ENCODE measurements around the gene CCDC152. TPM values are rescaled to one million over a fixed set of nuclear protein-coding genes. Genes with fewer than 3 reads are reported as not detected.

Gene CCDC152
- total RNA-seq, 1 experiment from 2014 or later, result not detected

DNA sequence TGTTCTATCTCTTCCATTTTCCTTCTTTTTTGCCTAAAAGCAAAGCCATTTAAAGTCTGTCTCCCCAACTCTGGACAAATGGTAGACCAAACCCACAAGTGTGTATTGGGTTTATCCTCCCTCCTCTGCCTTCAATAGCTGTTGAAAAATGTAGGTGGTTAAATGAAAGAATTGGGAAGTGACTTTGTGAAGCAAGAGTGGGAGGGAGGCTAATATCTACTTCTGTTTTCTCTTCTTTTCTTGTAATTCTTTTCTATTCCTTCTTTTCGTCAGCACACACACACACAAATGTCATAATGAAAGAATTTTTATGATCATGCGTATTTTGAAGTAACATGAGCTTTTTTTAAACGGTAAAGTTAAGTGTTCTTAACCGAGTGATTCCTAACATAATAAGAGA lies 3.8 kb downstream of the CCDC152 start:
- Histone ChIP-seq H3K4me3 (replicated peaks in 1 of 2; ENCODE audit: low read depth in 1 of 2, low read length in 2 of 2) (no peak overlapping the region), H3K4me2 (ENCODE audit: low read length) (no peak overlapping the region), H3K9ac (ENCODE audit: low read length) (no peak overlapping the region), H3K9me3 (ENCODE audit: control insufficient read depth in 1 of 2, insufficient read depth in 1 of 2, low read depth in 1 of 2, low read length in 2 of 2) (no peaks in the 10 kb centered on the region), H3K27ac (ENCODE audit: low read depth, low read length) (no peak overlapping the region), H3K79me2 (ENCODE audit: insufficient read depth, low read length) (no peaks in the 10 kb centered on the region), H3K4me1 (ENCODE audit: control insufficient read depth in 1 of 2, insufficient read depth in 2 of 2, low read length in 2 of 2) (no peaks in the 10 kb centered on the region), H3K9me2 (ENCODE audit: insufficient read depth) (no peaks in the 10 kb centered on the region), H4K20me1 (ENCODE audit: insufficient read depth) (no peaks in the 10 kb centered on the region), H3K27me3 (ENCODE audit: insufficient read depth, low read length) (no peaks in the 10 kb centered on the region), H2AFZ (ENCODE audit: low read depth, low read length, poor library complexity, severe bottlenecking) (no peak overlapping the region), H3K36me3 (ENCODE audit: control insufficient read depth in 1 of 2, insufficient read depth in 2 of 2, low read length in 2 of 2) (no peaks in the 10 kb centered on the region)
- DNase-seq (ENCODE audit: low read depth, low spot score), result no peak
- intact Hi-C loops (cut with micrococcal nuclease), result no loop called here
- ChIA-PET POLR2A (no interaction called here), CTCF (interaction anchor here (1.1 kb wide), 1 partner anchor 13 kb away, joined by 3 read pairs; no protein-coding TSS in a partner anchor), RAD21 (ENCODE audit: low non-redundant PET in 1 of 2, low total read pairs in 2 of 2, uncharacterized antibody in 2 of 2, unreplicated experiment in 2 of 2) (no interaction called here)
- no TSS peak for BruUV-seq (replicated peaks)
- TF ChIP-seq YY1 (IDR thresholded peaks at IDR 0.05; ENCODE audit: extremely low read depth, insufficient replicate concordance, low read depth, low read length) (no peak), POLR2AphosphoS5 (IDR thresholded peaks at IDR 0.05; ENCODE audit: low read depth, low read length) (no peak), ZNF274 (IDR thresholded peaks at IDR 0.05; ENCODE audit: low read depth, low read length) (no peak), EZH2 (IDR thresholded peaks at IDR 0.05) (no peak), EZH2phosphoT487 (IDR thresholded peaks at IDR 0.05; ENCODE audit: borderline replicate concordance) (no peak)
- TF ChIP-seq, protein P1, sequence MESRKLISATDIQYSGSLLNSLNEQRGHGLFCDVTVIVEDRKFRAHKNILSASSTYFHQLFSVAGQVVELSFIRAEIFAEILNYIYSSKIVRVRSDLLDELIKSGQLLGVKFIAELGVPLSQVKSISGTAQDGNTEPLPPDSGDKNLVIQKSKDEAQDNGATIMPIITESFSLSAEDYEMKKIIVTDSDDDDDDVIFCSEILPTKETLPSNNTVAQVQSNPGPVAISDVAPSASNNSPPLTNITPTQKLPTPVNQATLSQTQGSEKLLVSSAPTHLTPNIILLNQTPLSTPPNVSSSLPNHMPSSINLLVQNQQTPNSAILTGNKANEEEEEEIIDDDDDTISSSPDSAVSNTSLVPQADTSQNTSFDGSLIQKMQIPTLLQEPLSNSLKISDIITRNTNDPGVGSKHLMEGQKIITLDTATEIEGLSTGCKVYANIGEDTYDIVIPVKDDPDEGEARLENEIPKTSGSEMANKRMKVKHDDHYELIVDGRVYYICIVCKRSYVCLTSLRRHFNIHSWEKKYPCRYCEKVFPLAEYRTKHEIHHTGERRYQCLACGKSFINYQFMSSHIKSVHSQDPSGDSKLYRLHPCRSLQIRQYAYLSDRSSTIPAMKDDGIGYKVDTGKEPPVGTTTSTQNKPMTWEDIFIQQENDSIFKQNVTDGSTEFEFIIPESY (IDR thresholded peaks at IDR 0.05; ENCODE audit: extremely low read depth, insufficient replicate concordance, low read length), result no peak
- no peak for ATAC-seq

DNA sequence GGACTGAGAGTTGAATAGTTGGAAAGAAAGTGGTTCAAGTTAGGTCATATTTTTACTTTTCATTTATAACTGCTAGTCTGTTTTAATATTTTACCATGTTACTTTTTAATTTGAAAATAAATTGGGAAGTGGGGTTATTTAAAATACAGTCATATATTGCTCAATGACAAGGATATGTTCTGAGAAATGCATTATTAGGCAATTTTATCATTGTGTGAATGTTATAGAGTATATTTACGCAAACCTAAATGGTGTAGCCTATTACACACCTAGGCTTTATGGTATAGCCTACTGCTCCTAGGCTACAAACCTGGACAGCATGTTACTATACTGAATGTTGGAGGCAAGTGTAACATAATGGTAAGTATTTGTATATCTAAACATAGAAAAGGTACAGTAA lies 5.2 kb downstream of the CCDC152 start:
- TF ChIP-seq ZFX (IDR thresholded peaks at IDR 0.05) (no peak), EZH2 (IDR thresholded peaks at IDR 0.05) (no peak), TCF7L2 (IDR thresholded peaks at IDR 0.05; ENCODE audit: borderline replicate concordance, extremely low read depth, insufficient read depth, insufficient read length) (no peak), ELF1 (IDR thresholded peaks at IDR 0.05; ENCODE audit: borderline replicate concordance, low read depth) (no peak), CEBPB (IDR thresholded peaks at IDR 0.05; ENCODE audit: low read depth) (no peak), SIN3A (IDR thresholded peaks at IDR 0.05; ENCODE audit: low read depth) (no peak), POLR2AphosphoS5 (IDR thresholded peaks at IDR 0.05; ENCODE audit: low read depth, low read length) (no peak), POLR2A (IDR thresholded peaks at IDR 0.05; ENCODE audit: borderline replicate concordance, extremely low read depth, insufficient read depth, insufficient read length) (no peak)
- TF ChIP-seq, protein P2, sequence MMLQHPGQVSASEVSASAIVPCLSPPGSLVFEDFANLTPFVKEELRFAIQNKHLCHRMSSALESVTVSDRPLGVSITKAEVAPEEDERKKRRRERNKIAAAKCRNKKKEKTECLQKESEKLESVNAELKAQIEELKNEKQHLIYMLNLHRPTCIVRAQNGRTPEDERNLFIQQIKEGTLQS (IDR thresholded peaks at IDR 0.05), result no peak
- TF ChIP-seq, protein P3, sequence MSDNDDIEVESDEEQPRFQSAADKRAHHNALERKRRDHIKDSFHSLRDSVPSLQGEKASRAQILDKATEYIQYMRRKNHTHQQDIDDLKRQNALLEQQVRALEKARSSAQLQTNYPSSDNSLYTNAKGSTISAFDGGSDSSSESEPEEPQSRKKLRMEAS (IDR thresholded peaks at IDR 0.05), result no peak
- Histone ChIP-seq H3K9me3 (ENCODE audit: control insufficient read depth in 1 of 2, insufficient read depth in 1 of 2, low read depth in 1 of 2, low read length in 2 of 2) (no peaks in the 10 kb centered on the region), H3K4me2 (ENCODE audit: low read length) (no peak overlapping the region), H3K27me3 (ENCODE audit: insufficient read depth, low read length) (no peaks in the 10 kb centered on the region), H3K36me3 (ENCODE audit: control insufficient read depth in 1 of 2, insufficient read depth in 2 of 2, low read length in 2 of 2) (no peaks in the 10 kb centered on the region), H4K20me1 (ENCODE audit: insufficient read depth) (no peaks in the 10 kb centered on the region), H3K9me2 (ENCODE audit: insufficient read depth) (no peaks in the 10 kb centered on the region), H2AFZ (ENCODE audit: low read depth, low read length, poor library complexity, severe bottlenecking) (no peak overlapping the region), H3K4me3 (replicated peaks in 1 of 2; ENCODE audit: low read depth in 1 of 2, low read length in 2 of 2) (no peak overlapping the region), H3K79me2 (ENCODE audit: insufficient read depth, low read length) (no peaks in the 10 kb centered on the region), H3K4me1 (ENCODE audit: control insufficient read depth in 1 of 2, insufficient read depth in 2 of 2, low read length in 2 of 2) (no peaks in the 10 kb centered on the region), H3K27ac (ENCODE audit: low read depth, low read length) (no peak overlapping the region), H3K9ac (ENCODE audit: low read length) (no peak overlapping the region)
- ATAC-seq (no peak), DNase-seq (ENCODE audit: low read depth, low spot score) (no peak)
- RAD21 ChIA-PET (ENCODE audit: low non-redundant PET in 1 of 2, low total read pairs in 2 of 2, uncharacterized antibody in 2 of 2, unreplicated experiment in 2 of 2), result no interaction called here
- no TSS peak for BruUV-seq (replicated peaks)
- POLR2A ChIA-PET, result no interaction called here
- intact Hi-C loops (cut with micrococcal nuclease), result no loop called here
- CTCF ChIA-PET, result no interaction called here
